Mesenchymal stem cell (in vitro differentiated cells and primary cell): Measurements from ENCODE around the gene MBD4.

Experiments
- DNase-seq: peaks from one replicate; pipeline ENCODE4 v3.0.0-alpha.2; 2013
- H2AFZ ChIP-seq: one replicate; pipeline ENCODE4 v1.6.1; 2013; ENCODE audit warnings: low read depth, mild to moderate bottlenecking, control low read depth, inconsistent platforms, low read length, moderate library complexity
- H2AK5ac ChIP-seq: 2 replicates; pipeline ENCODE4 v1.6.1; 2013; ENCODE audit warnings: low read length, moderate library complexity, mild to moderate bottlenecking, inconsistent platforms; ENCODE audit not compliant: severe bottlenecking
- H2BK120ac ChIP-seq: one replicate; pipeline ENCODE4 v1.6.1; 2013; ENCODE audit warnings: low read depth, mild to moderate bottlenecking, inconsistent platforms, low read length, moderate library complexity
- H2BK12ac ChIP-seq, 2 experiments: one replicate each; pipeline ENCODE4 v1.6.1; 2013; ENCODE audit warnings: inconsistent platforms in 2 of 2, low read length in 2 of 2, mild to moderate bottlenecking in 2 of 2, moderate library complexity in 2 of 2, control low read depth in 1 of 2
- H2BK15ac ChIP-seq: one replicate; pipeline ENCODE4 v1.6.1; 2013; ENCODE audit warnings: mild to moderate bottlenecking, low read depth, inconsistent platforms; ENCODE audit not compliant: poor library complexity, severe bottlenecking
- H2BK5ac ChIP-seq: 2 replicates; pipeline ENCODE4 v1.6.1; 2013; ENCODE audit warnings: low read depth, mild to moderate bottlenecking, low read length, control low read depth, inconsistent platforms; ENCODE audit not compliant: poor library complexity, severe bottlenecking
- H3K14ac ChIP-seq, 2 experiments: one replicate each; pipeline ENCODE4 v1.6.1; 2013; ENCODE audit warnings: inconsistent platforms in 2 of 2, low read length in 2 of 2, control low read depth in 1 of 2, mild to moderate bottlenecking in 1 of 2, moderate library complexity in 1 of 2
- H3K18ac ChIP-seq, 2 experiments: one replicate each; pipeline ENCODE4 v1.6.1; 2013; ENCODE audit warnings: inconsistent platforms in 2 of 2, low read length in 2 of 2, control low read depth in 1 of 2, low read depth in 1 of 2, mild to moderate bottlenecking in 1 of 2
- H3K23ac ChIP-seq, 2 experiments: one replicate each; pipeline ENCODE4 v1.6.1; 2013; ENCODE audit warnings: inconsistent platforms in 2 of 2, low read length in 2 of 2, mild to moderate bottlenecking in 2 of 2, moderate library complexity in 2 of 2, control low read depth in 1 of 2
- H3K27ac ChIP-seq: 2 replicates; pipeline ENCODE4 v1.5.1; 2013; ENCODE audit warnings: mild to moderate bottlenecking, moderate library complexity, low read length, control low read depth, inconsistent platforms; ENCODE audit not compliant: poor library complexity, severe bottlenecking
- H3K27me3 ChIP-seq, 2 experiments: 2 replicates each; pipeline versions ENCODE4 v1.6.1 to v1.7.0; 2013; ENCODE audit warnings: low read length in 2 of 2, mild to moderate bottlenecking in 2 of 2, moderate library complexity in 2 of 2, control low read depth in 1 of 2, inconsistent platforms in 1 of 2; ENCODE audit not compliant: control insufficient read depth in 1 of 2, insufficient read depth in 1 of 2
- H3K36me3 ChIP-seq, 2 experiments: 2 replicates each; pipeline versions ENCODE4 v1.6.1 to v1.7.0; 2013; ENCODE audit warnings: low read length in 2 of 2, control low read depth in 1 of 2, inconsistent platforms in 1 of 2, low read depth in 1 of 2, mild to moderate bottlenecking in 1 of 2; ENCODE audit not compliant: insufficient read depth in 2 of 2, control insufficient read depth in 1 of 2
- H3K4ac ChIP-seq, 2 experiments: one replicate each; pipeline ENCODE4 v1.6.1; 2013; ENCODE audit warnings: inconsistent platforms in 2 of 2, low read length in 2 of 2, mild to moderate bottlenecking in 2 of 2, moderate library complexity in 2 of 2, control low read depth in 1 of 2, low read depth in 1 of 2
- H3K4me1 ChIP-seq: 2 replicates; pipeline ENCODE4 v1.6.1; 2013; ENCODE audit warnings: low read depth, low read length, control low read depth; ENCODE audit not compliant: control insufficient read depth, insufficient read depth
- H3K4me2 ChIP-seq: 2 replicates; pipeline ENCODE4 v1.6.1; 2013; ENCODE audit warnings: low read length, mild to moderate bottlenecking, inconsistent platforms; ENCODE audit not compliant: poor library complexity, severe bottlenecking
- H3K4me3 ChIP-seq, 2 experiments: 2 replicates each; pipeline versions ENCODE4 v1.5.1 to v1.7.0; 2013; ENCODE audit warnings: low read length in 2 of 2, mild to moderate bottlenecking in 2 of 2, control low read depth in 1 of 2, low read depth in 1 of 2; ENCODE audit not compliant: insufficient read depth in 1 of 2
- H3K79me1 ChIP-seq: replicated peaks from 2 replicates; pipeline ENCODE4 v1.6.1; 2013; ENCODE audit warnings: mild to moderate bottlenecking, control low read depth, low read length, inconsistent platforms; ENCODE audit not compliant: poor library complexity, severe bottlenecking
- H3K9ac ChIP-seq: 2 replicates; pipeline ENCODE4 v1.7.0; 2013; ENCODE audit warnings: mild to moderate bottlenecking, low read length, moderate library complexity
- H3K9me3 ChIP-seq: 2 replicates; pipeline ENCODE4 v1.7.0; 2013; ENCODE audit warnings: mild to moderate bottlenecking, low read length; ENCODE audit not compliant: control insufficient read depth
- H4K8ac ChIP-seq: one replicate; pipeline ENCODE4 v1.6.1; 2013; ENCODE audit warnings: inconsistent platforms, mild to moderate bottlenecking, low read length, moderate library complexity
- H4K91ac ChIP-seq: one replicate; pipeline ENCODE4 v1.6.1; 2013; ENCODE audit warnings: mild to moderate bottlenecking, low read length, inconsistent platforms
- WGBS: methylation state at CpG from one replicate; pipeline ENCODE4 v1.1.7; 2013; ENCODE audit warnings: mixed read lengths; 5-methylcytosine and 5-hydroxymethylcytosine counted together

The MBD4 gene

DNA sequence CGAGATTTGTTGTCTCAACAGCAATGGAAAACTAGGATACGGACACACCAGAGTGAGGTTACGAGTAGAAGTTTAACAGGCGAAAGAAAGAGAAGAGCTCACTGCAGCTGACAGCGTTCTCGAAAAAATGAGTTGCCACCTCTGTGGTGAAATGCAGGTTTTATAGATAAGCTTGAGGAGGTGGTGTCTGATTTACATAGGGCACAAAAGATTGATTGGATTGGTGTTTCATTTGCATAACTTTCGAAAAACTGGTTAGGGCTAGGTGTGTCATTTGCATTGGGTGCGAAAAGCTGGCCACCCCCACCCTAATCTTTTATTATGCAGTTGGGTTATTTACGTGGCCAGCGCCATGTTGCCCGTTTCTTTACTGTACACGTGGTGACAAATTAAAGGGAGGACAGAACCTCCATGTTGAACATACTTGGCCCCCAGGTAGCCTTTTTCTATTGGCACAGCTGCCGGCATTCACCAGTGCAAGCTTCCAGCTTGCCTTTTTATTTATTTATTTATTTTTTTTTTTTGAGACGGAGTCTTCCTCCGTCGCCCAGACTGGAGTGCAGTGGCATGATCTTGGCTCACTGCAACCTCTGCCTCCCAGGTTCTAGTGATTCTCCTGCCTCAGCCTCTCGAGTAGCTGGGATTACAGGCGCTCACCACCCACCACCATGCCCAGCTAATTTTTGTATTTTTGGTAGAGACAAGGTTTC, 8.6 kb upstream of the MBD4 start:
- Histone ChIP-seq H4K91ac (no peak overlapping the region), H3K23ac (no peak overlapping the region), H3K27me3 (no peaks in the 10 kb centered on the region), H3K9ac (no peak overlapping the region), H2AFZ (no peak overlapping the region), H2AK5ac (peak overlapping the region; percentile 10), H3K9me3 (no peaks in the 10 kb centered on the region), H3K4me2 (no peak overlapping the region), H3K14ac (no peak overlapping the region), H3K27ac (peak overlapping the region; percentile 36), H3K36me3 (peaks cover 4 to 25% of the 10 kb centered on the region in 2 experiments), H3K4me1 (peaks cover 9% of the 10 kb centered on the region), H2BK120ac (no peak overlapping the region), H3K79me1 (peaks cover 11% of the 10 kb centered on the region), H3K4ac (no peak overlapping the region), H3K18ac (no peak overlapping the region), H2BK15ac (no peak overlapping the region), H2BK12ac (no peak overlapping the region), H3K4me3 (no peak overlapping the region), H2BK5ac (no peak overlapping the region), H4K8ac (no peak overlapping the region)
- DNase-seq = no peak
- 83% methylated on average over 15 of the region's 18 CpGs for WGBS

DNA sequence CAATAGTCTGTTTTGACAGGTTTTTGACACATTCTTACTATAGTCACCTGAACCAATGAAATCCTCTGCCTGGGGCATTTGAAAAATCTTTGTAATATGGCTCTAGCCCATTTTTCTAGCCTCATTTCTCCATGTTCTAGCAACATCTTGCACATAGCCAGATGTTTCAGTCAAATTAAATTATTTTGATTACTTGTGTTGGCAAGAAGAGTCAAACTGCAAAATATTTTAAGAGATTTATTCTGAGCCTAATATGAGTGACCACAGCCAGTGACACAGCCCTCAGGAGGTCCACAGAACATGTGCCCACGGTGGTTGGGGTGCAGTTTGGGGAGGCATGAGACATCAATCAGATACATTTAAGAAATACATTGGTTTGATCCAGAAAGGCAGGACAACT, 7.2 kb upstream of the MBD4 start:
- DNase-seq = no peak
- Histone ChIP-seq H3K79me1 (peaks cover 19% of the 10 kb centered on the region), H3K27ac (no peak overlapping the region), H3K4ac (no peak overlapping the region), H3K27me3 (no peaks in the 10 kb centered on the region), H4K8ac (no peak overlapping the region), H2AK5ac (no peak overlapping the region), H3K18ac (no peak overlapping the region), H3K9me3 (no peaks in the 10 kb centered on the region), H4K91ac (no peak overlapping the region), H3K36me3 (peaks cover 0 to 11% of the 10 kb centered on the region in 2 experiments), H3K4me2 (no peak overlapping the region), H3K9ac (no peak overlapping the region), H2AFZ (no peak overlapping the region), H3K14ac (no peak overlapping the region), H2BK12ac (no peak overlapping the region), H2BK120ac (no peak overlapping the region), H2BK15ac (no peak overlapping the region), H3K23ac (no peak overlapping the region), H2BK5ac (no peak overlapping the region), H3K4me1 (peaks cover 9% of the 10 kb centered on the region), H3K4me3 (no peak overlapping the region)
- WGBS = 84% methylated on average over 1 of the region's 1 CpG

DNA sequence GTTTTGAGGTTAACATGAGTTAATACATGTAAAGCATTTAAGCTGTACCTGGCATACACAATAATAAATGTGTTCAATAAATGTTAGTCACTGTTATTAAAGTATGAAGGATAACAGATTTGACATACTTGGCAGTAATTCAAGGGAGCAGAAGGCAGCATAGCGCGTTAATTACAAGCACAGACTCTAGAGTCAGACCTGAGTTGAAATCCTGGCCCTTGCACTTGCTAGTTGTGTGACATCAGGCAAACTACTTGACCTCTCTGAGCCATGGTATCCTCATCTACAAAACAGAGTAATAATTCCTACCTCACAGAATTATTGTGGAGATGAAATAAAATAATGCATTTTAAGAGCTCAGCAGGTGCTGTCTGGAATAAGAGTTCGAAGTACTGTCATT, 5.7 kb upstream of the MBD4 start:
- H2AFZ ChIP-seq = no peak overlapping the region
- no peak overlapping the region for H3K4me2 ChIP-seq
- no peak overlapping the region for H3K4me3 ChIP-seq
- no peak overlapping the region for H2BK15ac ChIP-seq
- H3K27me3 ChIP-seq = no peaks in the 10 kb centered on the region
- H3K4me1 ChIP-seq = peaks cover 12% of the 10 kb centered on the region
- H3K23ac ChIP-seq = no peak overlapping the region
- H3K4ac ChIP-seq = no peak overlapping the region
- no peaks in the 10 kb centered on the region for H3K36me3 ChIP-seq
- peaks cover 19% of the 10 kb centered on the region for H3K79me1 ChIP-seq
- no peaks in the 10 kb centered on the region for H3K9me3 ChIP-seq
- H3K9ac ChIP-seq = no peak overlapping the region
- no peak for DNase-seq
- no peak overlapping the region for H4K91ac ChIP-seq
- no peak overlapping the region for H2AK5ac ChIP-seq
- no peak overlapping the region for H3K27ac ChIP-seq
- no peak overlapping the region for H2BK120ac ChIP-seq
- no peak overlapping the region for H2BK5ac ChIP-seq
- no peak overlapping the region for H4K8ac ChIP-seq
- no peak overlapping the region for H3K18ac ChIP-seq
- 100% methylated on average over 2 of the region's 3 CpGs for WGBS
- no peak overlapping the region for H3K14ac ChIP-seq
- H2BK12ac ChIP-seq = no peak overlapping the region

DNA sequence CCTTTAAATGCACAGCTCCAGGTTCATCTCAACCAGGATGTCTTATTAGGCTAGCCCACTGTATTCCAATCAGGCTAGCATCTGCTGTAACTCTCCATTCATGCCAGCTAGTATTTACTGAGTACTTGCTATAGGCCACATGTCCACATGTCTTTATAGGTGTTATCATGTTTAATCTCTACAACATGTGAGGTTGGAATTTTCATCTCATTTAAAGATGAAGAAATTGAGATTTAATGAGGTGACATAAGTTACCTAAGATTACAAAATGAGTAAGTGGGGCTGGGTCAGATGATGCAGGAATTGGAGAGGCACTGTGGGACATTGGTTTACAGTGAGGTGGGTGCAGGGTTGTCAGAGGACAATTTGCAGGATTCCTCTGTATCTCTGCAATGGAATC, 3.2 kb upstream of the MBD4 start:
- Histone ChIP-seq H2AK5ac (no peak overlapping the region), H3K9ac (peak overlapping the region; percentile 93), H3K4me1 (peaks cover 11% of the 10 kb centered on the region), H3K36me3 (peaks cover 0 to 3% of the 10 kb centered on the region in 2 experiments), H3K4ac (no peak overlapping the region), H3K27ac (no peak overlapping the region), H3K27me3 (no peaks in the 10 kb centered on the region), H2AFZ (no peak overlapping the region), H2BK12ac (no peak overlapping the region), H3K18ac (no peak overlapping the region), H3K79me1 (peaks cover 26% of the 10 kb centered on the region), H3K4me2 (no peak overlapping the region), H2BK15ac (no peak overlapping the region), H2BK5ac (no peak overlapping the region), H3K23ac (no peak overlapping the region), H3K4me3 (no peak overlapping the region), H3K9me3 (no peaks in the 10 kb centered on the region), H3K14ac (no peak overlapping the region), H4K8ac (no peak overlapping the region), H4K91ac (no peak overlapping the region), H2BK120ac (no peak overlapping the region)
- no peak for DNase-seq
